DLD1 (cell line): ENCODE data around the gene ZMYND19.
"Not testable (repeated sequence)": the region's sequence is repeated elsewhere in the genome, so short reads cannot be mapped to it uniquely, and the experiment has no call there.

ENCODE experiments used
- in situ Hi-C: cut with HindIII; loops from 2 replicates; pipeline ENCODE4 v1.10.0; 2017; ENCODE audit warnings: low sequenced_read_pairs

Gene ZMYND19

GRCh38 chr9:137589441-137590122, 730 bp downstream of the ZMYND19 start:
- in situ Hi-C loops = no loop called here

DNA sequence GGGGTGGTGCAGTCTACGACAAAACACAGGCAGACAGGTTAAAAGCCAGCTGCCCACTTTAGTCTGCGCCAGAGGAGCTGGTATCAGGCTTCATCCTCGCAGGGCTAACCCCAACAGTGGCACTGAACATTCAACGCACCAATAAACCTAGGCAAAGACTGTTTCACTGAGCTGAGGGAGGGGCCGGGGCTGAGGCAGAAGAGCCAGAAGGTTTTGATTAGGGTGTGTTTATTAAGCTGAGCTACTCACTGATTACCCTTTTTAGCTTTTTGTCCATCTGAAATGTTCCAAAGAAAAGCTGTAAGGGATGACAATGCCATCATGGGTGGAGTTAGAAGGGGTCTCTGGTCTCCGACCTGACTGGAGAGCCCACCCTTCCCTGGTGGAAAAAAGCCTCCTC, 1.4 kb downstream of the ZMYND19 start:
- in situ Hi-C loops = no loop called here

GRCh38 chr9:137588311-137588710, 2.0 kb downstream of the ZMYND19 start:
- in situ Hi-C loops = no loop called here

DNA sequence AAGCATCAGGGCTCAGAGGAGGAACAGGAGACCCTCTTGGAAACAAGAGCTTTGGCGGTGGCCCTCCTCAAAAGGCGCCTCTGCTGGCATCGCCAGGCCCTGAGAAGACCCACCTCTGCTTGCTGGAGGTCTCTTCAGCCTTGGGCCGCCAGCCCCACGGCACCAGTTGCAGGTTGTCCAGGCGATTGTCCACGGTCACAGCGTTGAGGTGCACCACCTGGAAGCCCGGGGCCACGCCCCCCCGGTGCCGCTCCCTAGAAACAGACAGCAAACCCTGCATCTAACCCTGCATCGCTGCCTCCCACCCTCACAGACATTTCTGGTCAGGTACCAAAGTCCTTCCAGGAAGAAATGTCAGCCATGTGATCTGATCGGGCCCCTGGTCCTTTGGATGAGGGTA, 3.5 kb downstream of the ZMYND19 start:
- in situ Hi-C loops = no loop called here

GRCh38 chr9:137583957-137584356, 6.4 kb downstream of the ZMYND19 start:
- in situ Hi-C loops = no loop called here

- in situ Hi-C loops = no loop called here
These were observed 7.0 kb downstream of the ZMYND19 start for GRCh38 chr9:137583347-137583746.

GRCh38 chr9:137582286-137582860, 7.9 kb downstream of the ZMYND19 start:
- in situ Hi-C loops = no loop called here

GRCh38 chr9:137581361-137582285, 8.7 kb downstream of the ZMYND19 start:
- in situ Hi-C loops = no loop called here

GRCh38 chr9:137580954-137581322, 9.4 kb downstream of the ZMYND19 start:
- in situ Hi-C loops = no loop called here

GRCh38 chr9:137580209-137580953, 9.9 kb downstream of the ZMYND19 start:
- in situ Hi-C loops = no loop called here

DNA sequence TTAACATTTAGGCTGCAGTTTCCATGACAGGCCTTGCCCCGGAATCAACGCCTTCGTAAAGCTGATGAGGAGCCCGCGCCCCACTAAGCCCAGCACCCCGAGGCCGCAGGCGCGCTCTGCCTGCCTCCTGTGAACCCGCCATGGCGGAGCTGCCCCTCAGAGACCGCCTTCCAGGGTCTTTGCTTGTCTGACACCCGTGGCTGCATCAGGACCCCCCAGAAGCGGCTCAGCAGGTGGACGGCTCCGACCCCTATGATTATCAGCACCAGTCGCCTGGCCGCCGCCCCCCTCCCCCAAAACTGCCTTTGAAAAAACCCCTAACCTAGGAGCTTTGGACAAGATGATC, 11.1 kb downstream of the ZMYND19 start:
- in situ Hi-C loops = no loop called here

GRCh38 chr9:137578518-137579258, 11.6 kb downstream of the ZMYND19 start, which contains the start of gene DPH7:
TSS of gene DPH7 (minus strand) at chr9:137578925. CDS start at chr9:137578777, 148 bp downstream.
- in situ Hi-C loops = no loop called here

DNA sequence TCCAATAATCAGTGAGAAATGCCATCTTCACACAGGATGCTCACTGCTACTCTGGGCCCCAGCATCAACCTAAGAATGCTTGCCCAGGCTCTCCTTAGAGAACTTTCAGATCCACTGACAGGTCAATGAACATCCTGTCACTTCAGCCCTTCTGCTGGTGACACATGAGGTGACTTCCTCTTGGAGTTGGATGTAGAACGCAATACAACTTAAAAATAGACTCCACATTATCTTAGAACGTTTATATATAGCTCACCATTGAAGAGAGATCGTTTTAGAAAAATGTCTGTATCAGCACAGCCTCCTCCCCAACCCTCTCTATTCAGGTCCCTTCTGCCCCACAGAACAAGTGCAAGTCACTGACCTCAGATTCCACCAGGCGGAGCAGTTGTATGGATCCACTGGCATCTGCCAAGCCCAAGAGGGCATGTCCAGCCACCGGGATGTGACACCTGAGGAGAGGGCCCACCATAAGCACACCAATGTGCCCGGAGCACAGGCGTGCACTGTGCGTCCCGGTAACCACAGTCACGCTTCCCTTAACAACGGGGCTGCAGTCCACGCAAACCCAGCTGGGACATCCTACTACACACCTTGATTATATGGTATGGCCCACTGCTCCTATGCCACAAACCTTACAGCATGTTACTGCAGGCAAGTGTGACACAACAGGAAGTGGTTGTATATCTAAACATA, 14.4 kb downstream of the ZMYND19 start:
- in situ Hi-C loops = no loop called here

DNA sequence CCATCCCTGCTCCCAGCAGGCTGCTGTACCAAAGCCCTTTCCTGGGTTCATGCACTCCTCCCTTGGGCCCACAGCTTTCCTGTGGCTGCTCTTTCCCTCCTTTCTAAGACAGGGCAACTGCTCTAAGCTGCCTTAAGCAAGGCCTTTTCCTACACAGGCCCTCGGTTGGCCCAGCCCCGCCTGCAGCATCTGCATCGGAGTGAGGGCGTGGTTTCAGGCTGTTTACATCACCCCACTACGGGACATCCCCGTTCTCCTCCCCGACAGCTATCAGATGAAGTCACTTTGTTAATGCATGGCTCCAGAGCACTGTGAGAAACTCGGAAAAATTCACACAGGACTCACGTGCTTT, 15.0 kb downstream of the ZMYND19 start:
- in situ Hi-C loops = no loop called here

GRCh38 chr9:137574192-137574591, 16.1 kb downstream of the ZMYND19 start:
- in situ Hi-C loops = no loop called here

GRCh38 chr9:137570566-137570965, 19.7 kb downstream of the ZMYND19 start:
- in situ Hi-C loops = no loop called here

- in situ Hi-C loops = no loop called here
These were observed 20.6 kb downstream of the ZMYND19 start for GRCh38 chr9:137569609-137570203.

DNA sequence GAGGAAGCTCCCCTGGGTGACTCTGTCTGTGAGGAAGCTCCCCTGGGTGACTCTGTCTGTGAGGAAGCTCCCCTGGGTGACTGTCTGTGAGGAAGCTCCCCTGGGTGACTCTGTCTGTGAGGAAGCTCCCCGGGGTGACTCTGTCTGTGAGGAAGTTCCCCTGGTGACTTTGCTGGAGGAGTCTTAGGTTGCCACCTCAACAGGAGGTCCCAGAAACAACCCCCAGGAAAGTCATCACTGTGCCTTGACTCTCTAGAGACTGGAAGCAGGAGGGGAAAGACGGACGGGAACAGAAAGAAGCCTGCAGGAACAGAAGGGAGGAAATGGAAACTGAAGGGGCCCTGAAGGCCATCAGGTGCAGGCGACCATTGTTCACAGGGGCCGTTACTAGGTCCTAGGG, 21.9 kb downstream of the ZMYND19 start:
- in situ Hi-C loops = not testable (repeated sequence)

DNA sequence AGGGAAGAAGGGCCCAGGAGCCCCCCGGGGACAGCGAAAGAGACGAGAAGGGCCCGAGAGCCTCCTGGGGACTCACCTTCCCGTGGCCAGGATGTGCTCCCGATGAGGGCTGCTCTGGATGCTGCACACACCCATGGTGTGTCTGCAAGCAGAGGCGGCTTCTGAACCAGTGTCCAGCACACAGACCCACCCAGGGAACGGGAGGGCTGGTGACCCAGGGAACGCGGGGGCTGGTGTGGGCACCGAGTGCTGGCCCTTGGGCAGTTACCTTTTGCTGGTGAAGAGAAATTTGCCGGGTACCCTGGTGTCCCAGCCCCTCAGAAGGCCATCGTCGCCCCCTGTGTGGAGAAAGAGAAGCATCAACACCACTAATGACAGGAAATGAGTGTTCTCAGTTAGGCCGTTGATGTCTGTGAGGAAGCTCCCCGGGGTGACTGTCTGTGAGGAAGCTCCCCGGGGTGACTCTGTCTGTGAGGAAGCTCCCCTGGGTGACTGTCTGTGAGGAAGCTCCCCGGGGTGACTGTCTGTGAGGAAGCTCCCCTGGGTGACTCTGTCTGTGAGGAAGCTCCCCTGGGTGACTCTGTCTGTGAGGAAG, 25.4 kb downstream of the ZMYND19 start:
- in situ Hi-C loops = no loop called here
